Activated T-helper 1 cell treated with Interleukin-2 at 50 U/mL for 16 hours (primary cell): ENCODE measurements around the gene NACC2.

Source experiments
- DNase-seq: peaks from one replicate; pipeline ENCODE4 v3.0.0-alpha.2; 2020; ENCODE audit warnings: low read depth

NACC2 gene

GRCh38 chr9:136055715-136056545 is 39.2 kb downstream of the NACC2 start:
- no peak for DNase-seq

GRCh38 chr9:136054798-136055714 is 40.0 kb downstream of the NACC2 start:
- DNase-seq, result no peak

- DNase-seq, result no peak
These were observed 40.9 kb downstream of the NACC2 start for GRCh38 chr9:136054146-136054545.

- DNase-seq, result no peak
These were observed 41.3 kb downstream of the NACC2 start for GRCh38 chr9:136053757-136054142.

- no peak for DNase-seq
These were observed 41.9 kb downstream of the NACC2 start for GRCh38 chr9:136052991-136053756.

GRCh38 chr9:136052472-136052880 is 42.6 kb downstream of the NACC2 start:
- DNase-seq, result no peak

GRCh38 chr9:136051837-136052471 is 43.1 kb downstream of the NACC2 start:
- DNase-seq, result no peak

- no peak for DNase-seq
These were observed 43.6 kb downstream of the NACC2 start for GRCh38 chr9:136051453-136051836.

- DNase-seq, result no peak
These were observed 44.2 kb downstream of the NACC2 start for GRCh38 chr9:136050701-136051452.

GRCh38 chr9:136050266-136050700 is 44.8 kb downstream of the NACC2 start:
- DNase-seq, result no peak

- no peak for DNase-seq
These were observed 45.4 kb downstream of the NACC2 start for GRCh38 chr9:136049491-136050265.

- no peak for DNase-seq
These were observed 46.3 kb downstream of the NACC2 start for GRCh38 chr9:136048560-136049411.

GRCh38 chr9:136047775-136048559 is 47.1 kb downstream of the NACC2 start:
- DNase-seq, result no peak

GRCh38 chr9:136047076-136047774 is 47.9 kb downstream of the NACC2 start:
- no peak for DNase-seq

GRCh38 chr9:136046554-136046920 is 48.6 kb downstream of the NACC2 start:
- no peak for DNase-seq

GRCh38 chr9:136045595-136046553 is 49.2 kb downstream of the NACC2 start:
- no peak for DNase-seq
